OCI-M2 (cell line): Measurements from ENCODE around the gene ARHGDIA.

Source experiments
- DNase-seq: peaks from one replicate; lab custom pipeline; 2025; ENCODE audit not compliant: unreplicated experiment; lab: John Stamatoyannopoulos, UW

ARHGDIA gene

DNA sequence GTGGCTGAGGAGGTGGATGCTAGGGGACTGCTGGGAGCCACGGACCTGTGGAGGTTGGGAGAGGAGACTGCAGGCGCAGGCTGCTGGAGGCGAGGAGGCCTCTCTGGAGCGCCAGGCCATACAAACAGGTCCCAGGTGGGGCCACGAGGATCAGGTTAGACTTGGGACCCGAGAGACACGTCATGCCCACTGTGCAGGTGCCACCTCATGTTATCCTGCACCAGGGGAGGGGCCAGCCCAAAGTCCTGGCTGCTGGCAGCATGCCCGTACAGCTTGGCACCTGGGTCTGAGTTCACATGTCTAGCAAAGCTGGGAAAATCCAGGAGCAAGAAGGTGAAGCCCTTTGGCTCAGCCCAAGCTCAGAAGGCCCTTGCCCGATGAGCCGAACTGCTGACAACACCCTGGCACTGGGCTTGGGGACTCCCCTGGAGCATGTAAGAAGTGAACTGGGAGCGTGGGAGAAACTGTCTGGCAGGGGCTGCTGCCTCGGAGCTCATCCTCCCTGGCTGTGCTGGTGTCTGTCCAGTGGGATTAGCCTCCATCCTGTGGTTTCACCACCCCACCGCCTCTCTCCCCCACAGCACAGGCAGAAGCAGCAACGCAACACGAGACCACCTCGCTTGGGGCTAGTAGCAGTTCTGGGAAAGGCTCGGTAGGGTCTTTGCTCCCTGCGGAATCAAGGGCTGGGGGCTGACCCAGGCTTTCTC is 5.3 kb downstream of the ARHGDIA start:
- no peak for DNase-seq

GRCh38 chr17:81865358-81865732 is 5.8 kb downstream of the ARHGDIA start:
- no peak for DNase-seq

DNA sequence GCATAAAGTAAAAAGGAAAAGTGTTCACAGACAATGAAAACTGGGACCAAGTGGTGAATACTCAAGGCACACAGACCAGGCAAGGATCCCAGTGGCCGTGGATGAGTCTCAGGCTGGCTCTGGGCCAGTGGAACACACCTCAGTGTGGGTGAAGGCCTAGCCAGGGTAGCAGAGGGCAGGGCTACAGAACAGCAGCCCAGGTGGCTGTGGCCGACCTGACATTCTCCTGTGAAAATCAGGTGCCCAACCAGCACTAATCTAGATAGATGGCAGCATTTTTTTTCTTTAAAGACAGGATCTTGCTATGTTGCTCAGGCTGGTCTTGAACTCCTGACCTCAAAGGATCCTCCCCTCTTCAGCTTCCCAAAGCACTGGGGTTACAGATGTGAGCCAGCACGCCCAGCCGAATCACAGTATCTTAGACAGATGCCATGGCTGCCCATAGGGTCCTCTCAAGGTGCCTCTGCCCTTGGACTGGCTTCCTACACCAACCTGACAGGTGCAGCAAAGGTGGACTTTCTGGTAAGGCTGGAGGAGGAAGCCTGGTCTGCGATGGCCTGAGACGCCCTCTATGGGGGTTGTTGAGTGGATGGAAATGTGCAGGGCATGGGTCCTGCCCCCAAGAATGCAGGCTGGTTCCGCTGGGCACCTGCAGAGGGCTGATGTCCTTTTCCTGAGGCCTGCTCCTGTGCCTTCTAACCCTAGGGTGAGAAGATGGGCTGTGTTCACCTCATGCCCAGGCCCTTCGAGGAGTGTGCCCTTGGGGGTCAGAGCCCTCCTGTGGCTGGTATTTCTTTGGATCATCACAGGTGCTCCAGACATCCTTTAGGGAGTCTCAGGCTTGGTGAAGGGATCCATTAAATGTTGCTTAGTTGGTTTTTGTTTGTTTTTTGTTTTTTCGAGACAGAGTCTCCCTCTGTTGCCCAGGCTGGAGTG is 7.0 kb downstream of the ARHGDIA start:
- no peak for DNase-seq

- DNase-seq = no peak
Measured at GRCh38 chr17:81863123-81863675, 7.9 kb downstream of the ARHGDIA start.

GRCh38 chr17:81860756-81861568 is 10.2 kb downstream of the ARHGDIA start:
- DNase-seq = peak; percentile 93

DNA sequence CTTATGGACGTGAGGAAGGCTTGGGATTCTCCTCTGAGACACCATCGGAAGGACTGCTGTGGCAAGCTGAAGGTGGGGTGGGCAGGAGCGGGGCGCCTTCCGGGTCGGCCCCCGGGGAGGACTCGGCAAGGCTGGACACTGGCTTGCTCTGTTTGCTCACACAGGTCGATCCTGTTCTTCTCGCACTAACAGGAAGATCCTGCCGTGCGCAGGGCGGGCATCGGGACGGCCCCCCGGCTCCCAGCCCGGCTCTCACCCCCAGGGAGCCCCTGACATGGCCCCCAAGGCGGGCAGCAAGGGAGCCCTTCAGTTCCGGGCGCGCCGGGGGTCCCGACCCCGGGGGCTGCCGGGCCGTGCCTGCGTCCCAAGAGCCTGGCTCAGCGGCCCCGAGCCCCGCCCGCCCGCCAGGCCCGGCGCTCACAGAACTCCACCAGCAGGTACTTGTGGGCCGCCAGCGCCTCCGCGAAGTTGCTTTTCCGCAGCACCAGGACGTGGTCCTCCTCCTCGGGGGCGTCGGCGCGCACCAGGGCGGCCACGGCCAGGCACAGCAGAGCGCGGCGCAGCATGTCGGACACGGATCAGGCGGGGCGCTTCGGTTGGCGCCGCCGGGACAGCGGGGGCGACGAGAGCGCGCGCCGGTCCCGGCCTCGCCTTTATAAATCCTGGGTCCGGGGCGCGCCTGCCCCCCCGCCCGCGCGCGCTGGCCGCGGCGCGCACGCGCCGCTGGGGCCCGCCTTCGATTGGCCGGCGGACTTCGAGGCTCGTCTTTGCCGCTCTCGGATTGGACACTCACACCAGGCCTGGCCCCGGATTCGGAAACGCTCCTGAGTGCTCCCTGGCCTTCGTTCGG is 11.0 kb downstream of the ARHGDIA start, which contains the start of gene P4HB:
TSS of gene P4HB (minus strand) at position 630 of the 850 bp plus-strand sequence. CDS start at position 566, 64 bp downstream.
- DNase-seq = no peak

- no peak for DNase-seq
Measured at GRCh38 chr17:81858967-81859905, 11.9 kb downstream of the ARHGDIA start.

- no peak for DNase-seq
Measured at GRCh38 chr17:81858170-81858966, 12.8 kb downstream of the ARHGDIA start.

GRCh38 chr17:81854974-81855774 is 16.0 kb downstream of the ARHGDIA start:
- DNase-seq = no peak

- DNase-seq = no peak
Measured at GRCh38 chr17:81852237-81852636, 18.9 kb downstream of the ARHGDIA start.

GRCh38 chr17:81851423-81851822 is 19.7 kb downstream of the ARHGDIA start:
- no peak for DNase-seq

DNA sequence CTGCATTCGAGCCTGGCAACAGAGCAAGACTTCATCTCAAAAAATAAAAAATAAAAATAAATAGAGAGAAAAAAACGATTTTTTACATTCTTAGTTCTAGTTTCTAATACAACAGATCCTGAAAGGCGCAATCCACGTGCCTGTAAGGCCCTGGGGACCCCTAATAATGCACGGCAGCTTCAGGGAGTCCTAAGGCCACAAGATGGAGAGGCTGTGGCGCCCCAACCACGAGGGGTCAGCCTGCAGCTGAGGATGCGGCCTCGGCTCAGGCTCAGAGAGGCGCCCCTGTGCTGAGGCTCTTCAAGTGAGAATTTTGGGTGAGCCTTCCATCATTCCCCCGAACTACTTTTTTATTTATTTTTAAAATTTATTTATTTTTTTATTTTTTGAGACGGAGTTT is 21.7 kb downstream of the ARHGDIA start:
- no peak for DNase-seq

- DNase-seq = no peak
Measured at GRCh38 chr17:81846743-81847689, 24.1 kb downstream of the ARHGDIA start.

DNA sequence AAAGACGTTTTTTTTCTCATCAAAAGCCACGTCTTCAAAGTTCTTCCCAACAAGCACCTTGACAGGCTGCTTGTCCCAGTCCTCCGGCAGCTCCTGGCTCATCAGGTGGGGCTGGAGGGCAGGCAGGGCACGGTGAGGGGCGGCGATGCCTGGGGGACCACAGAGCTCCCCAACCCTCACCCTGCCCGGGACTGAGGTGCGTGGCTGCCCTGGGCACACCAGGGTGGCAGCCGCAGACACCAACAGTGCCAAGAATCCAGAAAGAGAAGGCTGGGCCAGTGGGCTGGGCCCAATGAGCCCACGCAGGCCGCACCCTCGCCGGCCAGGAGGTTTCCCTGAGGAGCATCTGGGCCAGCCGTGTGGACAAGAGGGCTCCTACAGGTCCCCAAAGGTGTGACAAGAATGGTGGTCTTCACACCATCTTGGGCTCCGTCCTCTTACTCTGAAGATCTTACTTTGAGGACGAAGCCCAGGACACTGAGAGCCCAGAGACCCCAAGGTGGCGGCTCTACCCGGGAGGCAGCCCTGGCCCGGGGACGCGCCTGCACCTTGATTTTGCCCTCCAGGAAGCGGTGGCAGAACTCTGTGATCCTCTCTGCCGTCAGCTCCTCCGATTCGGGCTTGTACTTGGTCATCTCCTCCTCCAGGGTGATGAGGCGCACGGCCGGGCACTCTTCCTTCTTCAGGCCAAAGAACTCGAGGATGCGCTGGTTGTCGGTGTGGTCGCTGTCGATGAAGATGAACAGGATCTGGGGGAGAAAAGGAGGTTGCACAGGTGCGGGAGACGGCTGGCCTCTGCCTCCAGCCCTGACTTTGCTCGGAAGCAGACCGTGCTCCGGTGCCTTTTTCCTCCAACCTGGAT is 25.0 kb downstream of the ARHGDIA start:
- no peak for DNase-seq

DNA sequence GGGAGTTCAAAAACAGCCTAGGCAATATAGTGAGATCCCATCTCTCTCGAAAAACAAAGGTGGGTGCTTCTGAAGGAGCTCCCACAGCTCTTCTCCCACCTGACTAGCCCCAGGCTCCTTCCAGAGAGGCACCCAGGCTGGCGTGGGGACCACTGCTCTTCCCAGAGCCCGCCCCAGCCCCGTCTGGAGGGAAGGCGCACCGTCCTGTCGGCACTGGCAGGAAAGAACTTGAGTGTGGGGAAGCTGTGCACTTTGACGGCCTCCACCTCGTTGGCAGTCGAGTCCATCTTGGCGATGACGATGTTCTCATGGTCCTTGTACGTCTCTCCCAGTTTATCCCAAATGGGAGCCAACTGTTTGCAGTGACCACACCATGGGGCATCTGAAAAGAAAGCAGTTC is 25.8 kb downstream of the ARHGDIA start:
- DNase-seq = no peak
